Chondrocyte (in vitro differentiated cells): Measurements from ENCODE around the gene HBEGF. TPM values are rescaled to one million over a fixed set of nuclear protein-coding genes. Genes with fewer than 3 reads are reported as not detected.

Experiments
- DNase-seq: peaks from one replicate; pipeline ENCODE4 v3.0.0; 2021; ENCODE audit warnings: mixed read lengths, low spot score
- H3K27ac Mint-ChIP-seq: one replicate; pipeline ENCODE4 v1.8.0; 2021; ENCODE audit warnings: mild to moderate bottlenecking, moderate library complexity, mixed read lengths; ENCODE audit not compliant: unreplicated experiment
- H3K27me3 Mint-ChIP-seq: 2 replicates; pipeline ENCODE4 v1.8.0; 2021; ENCODE audit warnings: low read depth, mixed read lengths
- H3K36me3 Mint-ChIP-seq: 2 replicates; pipeline ENCODE4 v1.8.0; 2021; ENCODE audit warnings: low read depth, mixed read lengths
- H3K4me1 Mint-ChIP-seq: 2 replicates; pipeline ENCODE4 v1.8.0; 2021; ENCODE audit warnings: low read depth, mild to moderate bottlenecking, mixed read lengths
- H3K4me3 Mint-ChIP-seq: one replicate; pipeline ENCODE4 v1.8.0; 2021; ENCODE audit warnings: mild to moderate bottlenecking, moderate library complexity, mixed read lengths; ENCODE audit not compliant: unreplicated experiment
- H3K9me3 Mint-ChIP-seq: 2 replicates; pipeline ENCODE4 v1.8.0; 2021; ENCODE audit warnings: low read depth, mixed read lengths
- total RNA-seq: library from RNA; stranded (reverse); gene quantifications from 3 replicates; pipeline ENCODE4 v1.2.1, GENCODE V29; 2021
- TF ChIP-seq, protein P1 (sequence below): fragments of 200-600 bp; sonication (generic); IDR thresholded peaks from 2 replicates; pipeline ENCODE4 v1.5.0; 2021; ENCODE audit warnings: antibody characterized with exemption, mild to moderate bottlenecking, moderate library complexity

Gene HBEGF
- total RNA-seq, 1 donor from 2014 or later: 8.0 TPM

DNA sequence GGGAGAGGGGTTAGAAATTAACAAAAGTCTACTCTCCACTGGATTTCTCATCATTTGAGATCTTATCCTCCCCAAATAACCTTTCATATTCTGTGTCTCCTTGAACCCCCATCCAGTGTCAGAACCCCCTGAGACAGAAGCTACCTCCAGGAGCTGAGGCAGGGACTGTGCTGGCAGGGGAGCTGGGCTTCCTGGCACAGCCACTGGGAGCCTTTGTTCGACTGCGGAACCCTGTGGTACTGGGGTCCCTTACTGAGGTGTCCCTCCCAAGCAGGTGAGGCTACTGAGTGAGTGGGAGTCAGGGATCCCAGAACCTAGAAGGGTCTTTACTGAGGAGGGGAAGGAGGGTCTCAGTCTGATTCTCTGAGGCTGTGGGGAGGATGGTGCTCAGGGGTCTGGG is 15.5 kb upstream of the HBEGF start:
- no peak overlapping the region for H3K4me3 Mint-ChIP-seq
- H3K27me3 Mint-ChIP-seq: no peaks in the 10 kb centered on the region
- no peaks in the 10 kb centered on the region for H3K9me3 Mint-ChIP-seq

DNA sequence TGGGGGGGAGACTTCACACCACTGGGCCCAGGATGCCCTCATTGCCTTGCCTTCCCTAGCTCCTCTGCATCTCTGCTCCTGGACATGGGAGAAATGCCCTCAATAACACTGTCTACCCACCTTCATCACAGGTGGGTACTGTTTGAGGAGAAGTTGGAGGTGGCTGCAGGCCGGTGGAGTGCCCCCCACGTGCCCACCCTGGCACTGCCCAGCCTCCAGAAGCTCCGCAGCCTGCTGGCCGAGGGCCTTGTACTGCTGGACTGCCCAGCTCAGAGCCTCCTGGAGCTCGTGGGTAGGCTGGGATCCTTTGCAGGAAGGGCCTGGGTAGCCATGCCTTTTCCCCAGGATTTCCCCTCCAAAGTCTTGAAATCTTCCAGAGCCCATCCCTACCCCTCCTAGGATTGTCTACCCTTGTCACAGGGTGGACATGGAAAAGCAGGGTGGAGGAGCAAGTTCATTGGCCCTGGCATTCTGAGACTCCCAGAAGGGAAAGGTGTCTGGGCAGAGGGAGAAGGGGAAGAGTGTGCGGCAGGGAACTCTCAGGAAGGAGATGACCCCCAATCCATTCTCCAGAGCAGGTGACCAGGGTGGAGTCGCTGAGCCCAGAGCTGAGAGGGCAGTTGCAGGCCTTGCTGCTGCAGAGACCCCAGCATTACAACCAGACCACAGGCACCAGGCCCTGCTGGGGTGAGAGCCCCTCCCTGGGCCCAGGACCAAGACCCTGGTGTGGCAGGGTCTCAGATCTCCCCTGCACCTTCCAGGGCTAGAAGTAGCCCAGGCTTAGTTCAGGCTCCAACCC is 14.5 kb upstream of the HBEGF start:
- no peaks in the 10 kb centered on the region for H3K27me3 Mint-ChIP-seq

More for the DNA sequence above, 15.5 kb upstream of the HBEGF start:
- TF ChIP-seq, protein P1, sequence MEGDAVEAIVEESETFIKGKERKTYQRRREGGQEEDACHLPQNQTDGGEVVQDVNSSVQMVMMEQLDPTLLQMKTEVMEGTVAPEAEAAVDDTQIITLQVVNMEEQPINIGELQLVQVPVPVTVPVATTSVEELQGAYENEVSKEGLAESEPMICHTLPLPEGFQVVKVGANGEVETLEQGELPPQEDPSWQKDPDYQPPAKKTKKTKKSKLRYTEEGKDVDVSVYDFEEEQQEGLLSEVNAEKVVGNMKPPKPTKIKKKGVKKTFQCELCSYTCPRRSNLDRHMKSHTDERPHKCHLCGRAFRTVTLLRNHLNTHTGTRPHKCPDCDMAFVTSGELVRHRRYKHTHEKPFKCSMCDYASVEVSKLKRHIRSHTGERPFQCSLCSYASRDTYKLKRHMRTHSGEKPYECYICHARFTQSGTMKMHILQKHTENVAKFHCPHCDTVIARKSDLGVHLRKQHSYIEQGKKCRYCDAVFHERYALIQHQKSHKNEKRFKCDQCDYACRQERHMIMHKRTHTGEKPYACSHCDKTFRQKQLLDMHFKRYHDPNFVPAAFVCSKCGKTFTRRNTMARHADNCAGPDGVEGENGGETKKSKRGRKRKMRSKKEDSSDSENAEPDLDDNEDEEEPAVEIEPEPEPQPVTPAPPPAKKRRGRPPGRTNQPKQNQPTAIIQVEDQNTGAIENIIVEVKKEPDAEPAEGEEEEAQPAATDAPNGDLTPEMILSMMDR: no peak
- no peaks in the 10 kb centered on the region for H3K36me3 Mint-ChIP-seq
- no peak overlapping the region for H3K27ac Mint-ChIP-seq
- DNase-seq: peak; percentile 62
- peaks cover 14% of the 10 kb centered on the region for H3K4me1 Mint-ChIP-seq

DNA sequence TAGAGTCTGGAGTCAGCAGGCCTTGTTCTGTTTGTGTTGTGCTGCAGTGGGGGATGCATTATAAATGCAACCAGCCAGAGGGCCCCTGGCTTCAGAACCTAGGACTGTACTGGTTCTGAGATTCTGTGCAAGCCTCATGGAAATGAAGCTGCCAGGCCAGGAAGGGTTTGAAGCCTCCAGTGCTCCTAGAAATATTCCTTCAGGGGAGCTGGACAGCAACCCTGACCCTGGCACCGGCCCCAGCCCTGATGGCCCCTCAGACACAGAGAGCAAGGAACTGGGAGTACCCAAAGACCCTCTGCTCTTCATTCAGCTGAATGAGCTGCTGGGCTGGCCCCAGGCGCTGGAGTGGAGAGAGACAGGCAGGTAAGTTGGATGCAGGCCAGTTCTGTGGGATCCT is 13.7 kb upstream of the HBEGF start, which contains the start of gene SLC4A9:
Gene SLC4A9, plus strand, starts transcription at position 94 of the 400 bp plus-strand sequence. Its CDS starts 43 bp downstream, at position 137.
- no peak within 1 kb of the TSS for H3K27ac Mint-ChIP-seq
- H3K9me3 Mint-ChIP-seq: no peaks in the 10 kb centered on the region
- peak; percentile 73 for DNase-seq
- H3K36me3 Mint-ChIP-seq: no peaks in the 10 kb centered on the region
- H3K27me3 Mint-ChIP-seq: no peaks in the 10 kb centered on the region
- TF ChIP-seq, protein P1: no peak
- peaks cover 14% of the 10 kb centered on the region for H3K4me1 Mint-ChIP-seq
- no peak within 1 kb of the TSS for H3K4me3 Mint-ChIP-seq

More for the DNA sequence above, 14.5 kb upstream of the HBEGF start:
- H3K9me3 Mint-ChIP-seq: no peaks in the 10 kb centered on the region
- DNase-seq: peak; percentile 59
- no peaks in the 10 kb centered on the region for H3K36me3 Mint-ChIP-seq
- no peak overlapping the region for H3K4me3 Mint-ChIP-seq
- TF ChIP-seq, protein P1: no peak
- H3K4me1 Mint-ChIP-seq: peaks cover 14% of the 10 kb centered on the region
- no peak overlapping the region for H3K27ac Mint-ChIP-seq

DNA sequence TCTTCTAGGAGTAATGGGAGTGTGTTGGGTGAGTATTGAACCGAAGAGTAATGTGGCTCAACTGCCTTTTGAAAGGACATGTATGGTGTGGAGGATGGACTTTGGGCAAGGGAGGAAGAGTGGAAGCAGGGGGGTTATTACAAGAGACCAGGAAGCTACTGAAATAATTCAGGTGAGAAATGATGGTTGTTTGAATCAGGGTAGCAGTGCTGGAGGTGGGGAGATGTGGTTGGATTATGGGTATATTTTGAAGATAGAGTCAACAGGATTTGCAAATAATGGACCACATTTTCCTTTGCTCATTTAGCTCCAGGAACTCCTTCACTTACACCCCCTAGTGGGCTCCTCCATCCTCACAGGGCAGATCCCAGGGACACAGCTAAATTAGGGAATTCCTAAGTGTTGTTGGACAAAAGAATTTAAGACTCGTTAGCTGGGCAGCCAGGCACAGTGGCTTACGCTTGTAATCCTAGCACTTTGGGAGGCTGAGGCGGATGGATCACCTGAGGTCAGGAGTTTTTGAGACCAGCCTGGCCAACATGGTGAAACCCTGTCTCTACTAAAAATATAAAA is 12.4 kb upstream of the HBEGF start:
- H3K4me1 Mint-ChIP-seq: peaks cover 14% of the 10 kb centered on the region
- TF ChIP-seq, protein P1: peak; percentile 77
- H3K36me3 Mint-ChIP-seq: no peaks in the 10 kb centered on the region
- H3K9me3 Mint-ChIP-seq: no peaks in the 10 kb centered on the region
- DNase-seq: peak; percentile 15
- peaks cover 2% of the 10 kb centered on the region for H3K27me3 Mint-ChIP-seq
- no peak overlapping the region for H3K4me3 Mint-ChIP-seq
- no peak overlapping the region for H3K27ac Mint-ChIP-seq

DNA sequence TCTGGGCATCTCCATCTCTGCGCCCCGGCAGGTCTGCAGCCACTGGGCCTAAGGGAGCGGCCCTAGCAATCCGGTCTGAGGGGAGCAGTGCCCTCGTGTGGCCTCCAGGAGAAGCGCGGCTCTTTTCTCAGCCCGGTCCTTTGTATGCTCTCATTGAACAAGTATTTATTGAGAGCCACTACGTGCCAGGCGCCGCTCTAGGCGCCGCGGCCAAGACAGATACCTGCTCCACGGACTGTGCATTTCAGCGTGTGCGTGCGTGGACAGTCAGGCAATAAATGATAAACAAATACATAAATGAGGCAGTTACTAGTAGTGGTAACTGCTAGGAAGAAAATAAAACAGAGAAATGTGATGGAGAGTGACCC is 11.3 kb upstream of the HBEGF start:
- DNase-seq: peak; percentile 94
- H3K9me3 Mint-ChIP-seq: no peaks in the 10 kb centered on the region
- H3K36me3 Mint-ChIP-seq: no peaks in the 10 kb centered on the region
- peaks cover 11% of the 10 kb centered on the region for H3K4me1 Mint-ChIP-seq
- H3K4me3 Mint-ChIP-seq: peak overlapping the region; percentile 59
- no peak overlapping the region for H3K27ac Mint-ChIP-seq
- TF ChIP-seq, protein P1: peak; percentile 91
- peaks cover 2% of the 10 kb centered on the region for H3K27me3 Mint-ChIP-seq
